Neuronal stem cell (in vitro differentiated cells): ENCODE measurements around the gene NNMT.

Experiments used
- DNase-seq: peaks from one replicate; pipeline ENCODE4 v3.0.0-alpha.2; 2013; ENCODE audit warnings: low spot score
- H2AFZ ChIP-seq: one replicate; pipeline ENCODE4 v1.6.1; 2013; ENCODE audit warnings: mild to moderate bottlenecking, low read length, inconsistent platforms
- H2AK5ac ChIP-seq: 2 replicates; pipeline ENCODE4 v1.6.1; 2013; ENCODE audit warnings: low read depth, mild to moderate bottlenecking, inconsistent platforms, low read length, moderate library complexity, mixed read lengths
- H2BK120ac ChIP-seq: 2 replicates; pipeline ENCODE4 v1.6.1; 2013; ENCODE audit warnings: low read depth, mild to moderate bottlenecking, inconsistent platforms, low read length, moderate library complexity, mixed read lengths
- H2BK12ac ChIP-seq: one replicate; pipeline ENCODE4 v1.6.1; 2013; ENCODE audit warnings: low read length, inconsistent platforms
- H2BK15ac ChIP-seq: 2 replicates; pipeline ENCODE4 v1.6.1; 2013; ENCODE audit warnings: mild to moderate bottlenecking, low read length, inconsistent platforms, mixed read lengths
- H2BK5ac ChIP-seq: one replicate; pipeline ENCODE4 v1.6.1; 2013; ENCODE audit warnings: inconsistent platforms, mild to moderate bottlenecking, low read length, moderate library complexity
- H3K14ac ChIP-seq: one replicate; pipeline ENCODE4 v1.6.1; 2013; ENCODE audit warnings: low read length, inconsistent platforms
- H3K18ac ChIP-seq: 2 replicates; pipeline ENCODE4 v1.6.1; 2013; ENCODE audit warnings: low read length, inconsistent platforms
- H3K23ac ChIP-seq: 2 replicates; pipeline ENCODE4 v1.6.1; 2013; ENCODE audit warnings: low read depth, mild to moderate bottlenecking, mixed read lengths, low read length, inconsistent platforms; ENCODE audit not compliant: poor library complexity
- H3K27ac ChIP-seq: replicated peaks from 3 replicates; pipeline ENCODE4 v1.5.1; 2013; ENCODE audit warnings: low read length, inconsistent platforms
- H3K27me3 ChIP-seq, 3 experiments: 2 replicates each; pipeline ENCODE4 v1.6.1; 2013; ENCODE audit warnings: low read length in 3 of 3, mild to moderate bottlenecking in 2 of 3, inconsistent platforms in 1 of 3, low read depth in 1 of 3, mixed read lengths in 1 of 3, moderate library complexity in 1 of 3; ENCODE audit not compliant: control insufficient read depth in 3 of 3, insufficient read depth in 3 of 3
- H3K36me3 ChIP-seq, 2 donors: replicated peaks in 1 of 2; 2 replicates each; pipeline ENCODE4 v1.6.1; 2013; ENCODE audit warnings: low read length in 2 of 2; ENCODE audit not compliant: control insufficient read depth in 2 of 2, insufficient read depth in 2 of 2
- H3K4ac ChIP-seq: 2 replicates; pipeline ENCODE4 v1.6.1; 2013; ENCODE audit warnings: inconsistent platforms, mild to moderate bottlenecking, low read length, moderate library complexity
- H3K4me1 ChIP-seq, 2 donors: 1 replicate in 1 of 2; 2 replicates in 1 of 2; pipeline ENCODE4 v1.6.1; 2013; ENCODE audit warnings: low read length in 2 of 2, low read depth in 1 of 2; ENCODE audit not compliant: control insufficient read depth in 2 of 2, insufficient read depth in 1 of 2
- H3K4me2 ChIP-seq: one replicate; pipeline ENCODE4 v1.6.1; 2013; ENCODE audit warnings: mild to moderate bottlenecking, low read length, inconsistent platforms; ENCODE audit not compliant: insufficient read depth, poor library complexity, severe bottlenecking
- H3K4me3 ChIP-seq, 2 donors: 2 replicates each; pipeline ENCODE4 v1.5.1; 2013; ENCODE audit warnings: low read length in 2 of 2, mild to moderate bottlenecking in 2 of 2, inconsistent platforms in 1 of 2, moderate library complexity in 1 of 2
- H3K79me1 ChIP-seq: one replicate; pipeline ENCODE4 v1.6.1; 2013; ENCODE audit warnings: low read depth, mild to moderate bottlenecking, inconsistent platforms, low read length, moderate library complexity
- H3K9ac ChIP-seq: one replicate; pipeline ENCODE4 v1.6.1; 2013; ENCODE audit warnings: mild to moderate bottlenecking, low read depth, low read length, inconsistent platforms; ENCODE audit not compliant: poor library complexity
- H3K9me3 ChIP-seq, 2 donors: replicated peaks in 1 of 2; 2 replicates each; pipeline versions ENCODE3 to v1.6.1; 2013; ENCODE audit warnings: low read length in 2 of 2, mild to moderate bottlenecking in 2 of 2, inconsistent platforms in 1 of 2, low read depth in 1 of 2, mixed read lengths in 1 of 2, moderate library complexity in 1 of 2; ENCODE audit not compliant: control insufficient read depth in 2 of 2, insufficient read depth in 1 of 2
- H4K8ac ChIP-seq: one replicate; pipeline ENCODE4 v1.6.1; 2013; ENCODE audit warnings: low read depth, mild to moderate bottlenecking, inconsistent platforms, low read length, moderate library complexity
- H4K91ac ChIP-seq: one replicate; pipeline ENCODE4 v1.6.1; 2013; ENCODE audit warnings: low read length, low read depth, mild to moderate bottlenecking, inconsistent platforms; ENCODE audit not compliant: poor library complexity
- WGBS, 2 donors: extraction: QIAGEN DNeasy Blood & Tissue Kit; methylation state at CpG; one replicate each; pipeline ENCODE4 v1.1.7; 2013; ENCODE audit warnings: missing lambda C conversion rate in 2 of 2, mixed read lengths in 1 of 2; ENCODE audit not compliant: insufficient read length in 2 of 2, insufficient replicate concordance in 1 of 2; ENCODE audit errors: extremely low coverage in 2 of 2; 5-methylcytosine and 5-hydroxymethylcytosine counted together

NNMT gene

DNA sequence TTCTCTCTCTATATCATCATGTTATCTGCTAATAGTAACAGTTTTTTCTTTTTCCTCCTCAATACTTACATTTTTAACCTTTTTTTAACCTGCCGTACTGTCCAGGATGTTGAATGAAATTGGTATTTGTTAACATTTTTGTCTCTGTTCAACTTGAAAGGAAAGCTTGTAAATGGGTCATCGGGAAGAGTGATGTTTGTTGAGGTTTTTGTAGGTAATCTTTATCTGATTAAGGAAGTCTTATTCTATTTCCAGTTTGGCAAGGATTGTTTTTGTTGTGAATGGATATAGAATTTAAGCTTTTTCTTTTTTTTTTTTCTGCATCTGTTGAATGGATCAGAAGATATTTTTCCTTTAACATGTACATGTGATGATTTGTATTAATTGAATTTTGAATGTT lies 8.1 kb upstream of the NNMT start:
- Histone ChIP-seq H3K14ac (no peak overlapping the region), H2BK5ac (no peak overlapping the region), H3K36me3 (no peaks in the 10 kb centered on the region), H3K27ac (no peak overlapping the region), H4K91ac (no peak overlapping the region), H2BK120ac (no peak overlapping the region), H3K4me3 (no peak overlapping the region), H3K27me3 (peaks cover 0 to 6% (median 0%) of the 10 kb centered on the region in 3 experiments), H3K4me1 (peaks cover 0 to 5% of the 10 kb centered on the region in 2 donors), H3K23ac (no peak overlapping the region), H2BK15ac (no peak overlapping the region), H2AFZ (no peak overlapping the region), H3K18ac (no peak overlapping the region), H3K4ac (no peak overlapping the region), H3K4me2 (no peak overlapping the region), H2BK12ac (no peak overlapping the region), H3K79me1 (no peaks in the 10 kb centered on the region), H4K8ac (no peak overlapping the region), H3K9me3 (no peaks in the 10 kb centered on the region), H3K9ac (no peak overlapping the region), H2AK5ac (no peak overlapping the region)
- DNase-seq: no peak
- WGBS, 2 donors: no CpG with 5 or more reads among the region's 2 CpGs

DNA sequence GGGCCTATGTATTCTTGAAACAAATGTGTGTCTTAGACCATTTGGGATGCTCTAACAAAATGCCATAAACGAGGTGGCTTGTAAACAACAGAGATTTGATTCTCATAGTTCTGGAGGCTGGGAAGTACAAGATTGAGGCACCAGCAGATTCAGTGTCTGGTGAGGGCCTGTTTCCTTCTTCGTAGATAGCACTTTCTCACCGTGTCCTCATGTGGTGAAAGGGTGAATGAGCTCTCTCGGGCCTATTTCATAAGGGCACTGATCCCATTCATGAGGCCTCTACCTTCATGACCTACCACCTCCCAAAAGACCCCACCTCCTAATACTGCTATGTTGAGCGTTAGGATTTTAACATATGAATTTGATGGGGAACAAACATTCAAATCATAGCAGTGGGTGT lies 6.4 kb upstream of the NNMT start:
- no peak overlapping the region for H2AFZ ChIP-seq
- no peak overlapping the region for H4K8ac ChIP-seq
- no peak overlapping the region for H2AK5ac ChIP-seq
- no peak for DNase-seq
- H3K14ac ChIP-seq: no peak overlapping the region
- peaks cover 0 to 6% (median 0%) of the 10 kb centered on the region in 3 experiments for H3K27me3 ChIP-seq
- peaks cover under 1 to 5% of the 10 kb centered on the region in 2 donors for H3K4me1 ChIP-seq
- H3K36me3 ChIP-seq: no peaks in the 10 kb centered on the region
- H3K4ac ChIP-seq: no peak overlapping the region
- H3K4me3 ChIP-seq: no peak overlapping the region
- H3K18ac ChIP-seq: no peak overlapping the region
- H3K4me2 ChIP-seq: no peak overlapping the region
- WGBS, 2 donors: no CpG with 5 or more reads among the region's 5 CpGs
- no peak overlapping the region for H2BK12ac ChIP-seq
- H3K27ac ChIP-seq: no peak overlapping the region
- H3K9ac ChIP-seq: no peak overlapping the region
- H3K9me3 ChIP-seq: no peaks in the 10 kb centered on the region
- H2BK5ac ChIP-seq: no peak overlapping the region
- H2BK120ac ChIP-seq: no peak overlapping the region
- no peaks in the 10 kb centered on the region for H3K79me1 ChIP-seq
- no peak overlapping the region for H2BK15ac ChIP-seq
- H4K91ac ChIP-seq: no peak overlapping the region
- no peak overlapping the region for H3K23ac ChIP-seq

DNA sequence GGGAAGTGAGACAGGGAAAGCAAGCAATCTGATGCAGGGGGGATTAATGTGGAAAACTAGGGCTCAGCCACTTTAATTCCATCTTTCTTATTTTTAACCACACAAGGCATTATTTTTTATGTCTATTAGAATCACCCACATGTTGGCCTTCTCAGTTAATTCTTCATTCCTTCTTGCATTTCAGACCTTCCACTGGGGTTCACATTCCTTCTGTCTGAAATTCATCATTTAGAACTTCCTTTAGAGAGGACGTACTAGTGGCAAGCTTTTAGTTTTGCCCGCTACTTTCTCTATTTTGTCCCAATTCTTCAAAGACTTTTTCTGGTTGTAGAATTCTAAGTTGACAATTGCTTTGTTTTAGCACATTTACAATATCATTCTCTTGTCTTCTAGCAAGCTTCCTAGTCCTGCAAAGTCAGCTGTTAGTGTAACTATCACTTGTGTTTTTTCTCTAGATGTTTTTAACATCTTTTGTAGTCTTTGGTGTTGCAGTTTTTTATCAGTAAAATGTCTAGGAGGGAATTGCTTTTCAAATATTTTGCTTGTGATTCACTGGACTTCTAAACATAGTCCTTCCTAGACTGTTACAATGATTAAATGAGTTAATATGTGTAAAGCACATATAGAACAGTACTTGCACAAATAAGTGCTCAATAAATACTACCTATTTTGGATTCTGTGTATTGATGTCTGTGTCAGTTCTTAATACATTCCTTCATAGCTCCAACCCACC lies 5.5 kb upstream of the NNMT start:
- Histone ChIP-seq H3K79me1 (no peaks in the 10 kb centered on the region), H4K91ac (no peak overlapping the region), H3K27me3 (peaks cover 0 to 6% (median 0%) of the 10 kb centered on the region in 3 experiments), H3K4ac (no peak overlapping the region), H3K9me3 (no peaks in the 10 kb centered on the region), H2AFZ (no peak overlapping the region), H2BK15ac (no peak overlapping the region), H3K14ac (no peak overlapping the region), H2BK12ac (no peak overlapping the region), H2BK5ac (no peak overlapping the region), H4K8ac (no peak overlapping the region), H3K4me1 (peaks cover 2 to 4% of the 10 kb centered on the region in 2 donors), H3K4me2 (no peak overlapping the region), H3K36me3 (no peaks in the 10 kb centered on the region), H3K9ac (no peak overlapping the region), H3K4me3 (no peak overlapping the region), H3K27ac (no peak overlapping the region), H2AK5ac (no peak overlapping the region), H3K23ac (no peak overlapping the region), H2BK120ac (no peak overlapping the region), H3K18ac (no peak overlapping the region)
- no CpG with 5 or more reads among the region's 2 CpGs for WGBS, 2 donors
- no peak for DNase-seq

DNA sequence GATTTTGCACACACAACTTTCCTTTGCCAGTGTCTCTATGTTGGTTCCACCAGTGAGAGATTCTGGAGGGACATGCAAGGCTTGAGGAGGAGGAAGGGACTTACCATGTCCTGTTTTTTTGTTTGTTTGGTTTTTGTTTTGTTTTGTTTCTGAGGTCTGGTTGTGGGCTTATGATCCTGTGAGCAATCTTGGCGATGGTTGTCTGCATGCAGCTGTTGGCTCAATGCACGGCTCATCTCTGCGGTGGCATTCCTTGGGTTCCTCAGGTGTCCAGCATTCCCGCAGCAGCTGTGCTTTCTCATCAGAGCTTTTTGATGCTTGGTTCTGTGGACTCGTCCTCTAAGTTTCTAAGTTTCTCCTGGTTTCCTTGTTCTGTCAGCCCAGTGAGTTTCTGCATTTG lies 4.8 kb upstream of the NNMT start:
- H3K4ac ChIP-seq: no peak overlapping the region
- H3K4me1 ChIP-seq: peaks cover 0 to 4% of the 10 kb centered on the region in 2 donors
- no peak overlapping the region for H3K18ac ChIP-seq
- no peak overlapping the region for H2AK5ac ChIP-seq
- no peak overlapping the region for H2BK120ac ChIP-seq
- H3K79me1 ChIP-seq: no peaks in the 10 kb centered on the region
- H3K4me3 ChIP-seq: no peak overlapping the region
- H3K27ac ChIP-seq: no peak overlapping the region
- H3K27me3 ChIP-seq: peaks cover 0 to 6% (median 0%) of the 10 kb centered on the region in 3 experiments
- no peak overlapping the region for H3K9ac ChIP-seq
- no peaks in the 10 kb centered on the region for H3K9me3 ChIP-seq
- H2BK5ac ChIP-seq: no peak overlapping the region
- DNase-seq: no peak
- H3K4me2 ChIP-seq: no peak overlapping the region
- no peak overlapping the region for H2AFZ ChIP-seq
- H4K91ac ChIP-seq: no peak overlapping the region
- WGBS, 2 donors: no CpG with 5 or more reads among the region's 5 CpGs
- H3K23ac ChIP-seq: no peak overlapping the region
- no peak overlapping the region for H3K14ac ChIP-seq
- no peaks in the 10 kb centered on the region for H3K36me3 ChIP-seq
- H2BK12ac ChIP-seq: no peak overlapping the region
- H4K8ac ChIP-seq: no peak overlapping the region
- H2BK15ac ChIP-seq: no peak overlapping the region
